T-cell (primary cell): ENCODE data around the gene KRTAP4-8. TPM values are rescaled to one million over a fixed set of nuclear protein-coding genes. Genes with fewer than 3 reads are reported as not detected.
"Not testable (repeated sequence)": the region's sequence is repeated elsewhere in the genome, so short reads cannot be mapped to it uniquely, and the experiment has no call there.

Source experiments
- ATAC-seq, 4 experiments: fragments of 200-7000 bp in 3 of 4; fragments of 150-1000 bp in 1 of 4; cut with Tn5 transposase; replicated peaks in 1 of 4; 1 replicate in 3 of 4; 2 replicates in 1 of 4; pipeline ENCODE4 v1.10.0; 2021; ENCODE audit warnings: moderate library complexity in 3 of 4, mild to moderate bottlenecking in 2 of 4, moderate number of reproducible peaks in 1 of 4
- CTCF ChIA-PET, 2 donors: fragments of 300-600 bp; sonication (Branson Sonifier 250); formaldehyde crosslinking; loops; one replicate each; lab custom pipeline; 2022; ENCODE audit warnings: antibody characterized with exemption in 2 of 2; lab: Charles Lee
- POLR2A ChIA-PET, 2 donors: fragments of 300-600 bp; sonication (Branson Sonifier 250); formaldehyde crosslinking; loops; one replicate each; lab custom pipeline; 2022; ENCODE audit warnings: antibody characterized with exemption in 2 of 2; lab: Charles Lee
- DNase-seq, 35 experiments: peaks; one replicate each; pipeline versions ENCODE4 v3.0.0 to v3.0.0-alpha.2; 2013 to 2023
- H3K27ac ChIP-seq: one replicate; pipeline ENCODE4 v1.5.1; 2013; ENCODE audit warnings: low read length
- H3K27me3 ChIP-seq, 2 experiments: replicated peaks in 1 of 2; 1 replicate in 1 of 2; 2 replicates in 1 of 2; pipeline versions ENCODE4 v1.6.1 to v1.7.0; 2013; ENCODE audit warnings: low read length in 1 of 2, mixed read lengths in 1 of 2; ENCODE audit not compliant: control insufficient read depth in 2 of 2, insufficient read depth in 2 of 2; ENCODE audit errors: extremely low read depth in 1 of 2
- H3K36me3 ChIP-seq, 2 donors: 1 replicate in 1 of 2; 2 replicates in 1 of 2; pipeline versions ENCODE4 v1.6.1 to v1.7.0; 2013; ENCODE audit warnings: low read length in 1 of 2; ENCODE audit not compliant: control insufficient read depth in 2 of 2, insufficient read depth in 1 of 2; ENCODE audit errors: extremely low read depth in 1 of 2
- H3K4me1 ChIP-seq, 2 experiments: 1 replicate in 1 of 2; 2 replicates in 1 of 2; pipeline versions ENCODE4 v1.6.1 to v1.7.0; 2013; ENCODE audit warnings: low read length in 2 of 2, mixed read lengths in 1 of 2; ENCODE audit not compliant: insufficient read depth in 2 of 2, control insufficient read depth in 1 of 2; ENCODE audit errors: extremely low read depth in 1 of 2
- H3K4me3 ChIP-seq, 2 donors: 1 replicate in 1 of 2; 2 replicates in 1 of 2; pipeline versions ENCODE4 v1.5.1 to v1.7.0; 2013; ENCODE audit warnings: mild to moderate bottlenecking in 2 of 2, low read length in 1 of 2, moderate library complexity in 1 of 2; ENCODE audit not compliant: control insufficient read depth in 1 of 2; ENCODE audit errors: extremely low read depth in 1 of 2
- H3K9me3 ChIP-seq: 2 replicates; pipeline ENCODE4 v1.7.0; 2013
- H3K27ac Mint-ChIP-seq, 2 donors: one replicate each; pipeline ENCODE4 v1.8.0; 2020 to 2021; ENCODE audit warnings: mild to moderate bottlenecking in 2 of 2, mixed read lengths in 2 of 2
- H3K27me3 Mint-ChIP-seq, 2 donors: one replicate each; pipeline ENCODE4 v1.8.0; 2021 to 2022; ENCODE audit warnings: mixed read lengths in 2 of 2
- H3K36me3 Mint-ChIP-seq: one replicate; pipeline ENCODE4 v1.8.0; 2021; ENCODE audit warnings: mixed read lengths
- H3K4me1 Mint-ChIP-seq, 3 donors: one replicate each; pipeline ENCODE4 v1.8.0; 2020 to 2022; ENCODE audit warnings: mixed read lengths in 3 of 3, mild to moderate bottlenecking in 1 of 3
- H3K4me3 Mint-ChIP-seq, 3 donors: one replicate each; pipeline ENCODE4 v1.8.0; 2020 to 2022; ENCODE audit warnings: mild to moderate bottlenecking in 3 of 3, mixed read lengths in 3 of 3, moderate library complexity in 3 of 3
- H3K9me3 Mint-ChIP-seq, 3 donors: one replicate each; pipeline ENCODE4 v1.8.0; 2020 to 2022; ENCODE audit warnings: mixed read lengths in 3 of 3
- WGBS: methylation state at CpG from one replicate; pipeline ENCODE4 v1.1.5; 2013; ENCODE audit warnings: missing lambda C conversion rate; ENCODE audit not compliant: insufficient coverage; 5-methylcytosine and 5-hydroxymethylcytosine counted together
- total RNA-seq, 35 experiments: library from RNA in 6 of 35; stranded (reverse) in 6 of 35; fragments of 120-200 nt in 1 of 35; gene quantifications; one replicate each; pipeline versions ENCODE4 v1.2.1 to v1.2.4 and lab custom pipeline; 2013 to 2026

The KRTAP4-8 gene
- total RNA-seq, 5 donors from 2014 or later (not counting 1 experiment from before 2014, with no cell fraction given): not detected

DNA sequence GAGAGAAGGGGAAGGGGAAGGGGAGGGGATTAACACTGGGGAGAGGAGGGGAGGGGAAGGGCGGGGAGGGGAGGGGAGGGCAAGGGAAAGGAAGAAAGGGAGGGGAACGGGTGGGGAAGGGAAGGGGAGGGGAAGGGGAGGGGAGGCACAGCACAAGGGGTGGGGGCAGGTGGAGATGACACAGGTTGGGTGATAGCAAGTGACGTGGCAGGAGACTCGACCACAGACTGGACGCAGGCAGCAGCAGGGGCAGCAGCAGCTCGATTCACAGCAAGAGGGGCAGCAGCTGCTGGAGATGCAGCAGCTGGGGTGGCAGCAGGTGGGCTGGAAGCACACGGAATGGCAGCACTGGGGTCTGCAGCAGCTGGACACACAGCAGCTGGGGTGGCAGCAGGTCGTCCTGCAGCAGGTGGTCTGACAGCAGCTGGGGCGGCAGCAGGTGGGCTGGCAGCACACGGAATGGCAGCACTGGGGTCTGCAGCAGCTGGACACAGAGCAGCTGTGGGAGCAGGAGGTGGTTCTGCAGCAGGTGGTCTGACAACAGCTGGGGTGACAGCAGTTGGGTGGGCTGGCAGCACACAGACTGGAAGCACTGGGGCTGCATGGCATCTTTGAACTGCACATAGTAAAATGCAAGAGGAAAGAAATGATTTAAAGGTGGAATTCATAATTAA is 3.8 kb upstream of the KRTAP4-8 start, which contains the start of gene KRTAP4-16:
TSS of gene KRTAP4-16 (minus strand) at position 624 of the 674 bp plus-strand sequence. CDS start at position 624, 0 bp downstream.
- Mint-ChIP-seq H3K4me1 (peaks cover 7 to 11% (median 10%) of the 10 kb centered on the region in 3 donors), H3K36me3 (no peaks in the 10 kb centered on the region), H3K27me3 (peaks cover 11 to 12% of the 10 kb centered on the region in 2 donors), H3K27ac (no peak within 1 kb of the TSS), H3K4me3 (no peak within 1 kb of the TSS), H3K9me3 (no peaks in the 10 kb centered on the region)
- 71% methylated on average over 8 of the region's 10 CpGs for WGBS
- POLR2A ChIA-PET: no interaction called here
- Histone ChIP-seq H3K27me3 (peaks cover 0 to 9% of the 10 kb centered on the region in 2 experiments), H3K4me3 (no peak within 1 kb of the TSS), H3K4me1 (no peaks in the 10 kb centered on the region), H3K27ac (no peak within 1 kb of the TSS), H3K9me3 (no peaks in the 10 kb centered on the region), H3K36me3 (no peaks in the 10 kb centered on the region)
- ATAC-seq: no peak
- DNase-seq: no peak
- CTCF ChIA-PET: no interaction called here

DNA sequence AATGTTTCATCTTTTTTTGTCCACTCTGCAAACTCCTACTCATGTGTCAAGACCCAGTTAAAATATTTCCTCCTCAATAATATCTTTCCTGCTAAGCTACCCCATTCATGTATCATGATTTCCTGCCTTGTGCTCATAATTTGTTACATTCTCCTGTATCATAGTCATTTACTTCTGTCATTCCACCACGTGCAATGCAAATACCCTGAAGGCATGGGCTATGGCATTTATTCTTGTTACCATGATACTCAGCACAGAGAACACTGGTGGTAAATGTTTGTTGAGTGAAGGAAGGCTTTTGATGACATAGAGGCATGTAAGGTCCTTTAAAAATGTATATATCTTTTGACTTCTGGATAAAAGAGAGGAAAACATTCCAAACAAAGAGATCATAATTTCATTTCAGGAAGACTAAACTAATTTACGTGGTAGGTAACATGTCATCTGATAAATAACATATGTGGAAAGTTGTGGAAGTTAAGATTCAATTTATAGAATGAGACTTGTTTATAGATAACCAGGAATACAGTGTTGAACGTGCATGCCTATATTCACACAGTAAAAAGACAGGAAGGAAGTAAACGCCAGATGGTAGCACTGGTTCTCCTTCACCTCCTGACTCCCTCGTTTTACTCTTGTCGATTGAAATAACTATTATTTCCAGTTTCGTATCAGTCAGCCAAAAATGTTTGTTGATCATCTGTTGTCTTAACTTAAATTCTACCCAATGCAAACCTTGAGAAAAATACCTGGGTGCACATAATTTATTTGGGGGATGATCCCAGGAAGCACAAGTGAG is 1.9 kb upstream of the KRTAP4-8 start:
- H3K27ac Mint-ChIP-seq, H3K27me3 ChIP-seq, POLR2A ChIA-PET, H3K9me3 Mint-ChIP-seq, CTCF ChIA-PET, H3K27me3 Mint-ChIP-seq, H3K4me1 ChIP-seq, H3K4me3 ChIP-seq, H3K4me3 Mint-ChIP-seq, H3K36me3 ChIP-seq, H3K36me3 Mint-ChIP-seq, DNase-seq, H3K27ac ChIP-seq, H3K9me3 ChIP-seq: not testable (repeated sequence)
- peak in 3 of 4 experiments; percentile 42 to 66 (median 51) for ATAC-seq
- peaks cover 7 to 11% (median 10%) of the 10 kb centered on the region in 3 donors for H3K4me1 Mint-ChIP-seq
- WGBS: no CpG with 5 or more reads among the region's 7 CpGs

GRCh38 chr17:41098481-41098880 is 539 bp upstream of the KRTAP4-8 start:
- Mint-ChIP-seq H3K4me1 (peaks cover 7 to 11% (median 10%) of the 10 kb centered on the region in 3 donors), H3K36me3 (no peaks in the 10 kb centered on the region), H3K27ac (no peak overlapping the region), H3K9me3 (no peaks in the 10 kb centered on the region), H3K4me3 (no peak overlapping the region), H3K27me3 (peaks cover 6 to 13% of the 10 kb centered on the region in 2 donors)
- WGBS: no CpG with 5 or more reads among the region's 6 CpGs
- no peaks in the 10 kb centered on the region for H3K36me3 ChIP-seq
- ATAC-seq (no peak), DNase-seq (no peak)
- H3K27me3 ChIP-seq: peaks cover 0 to 14% of the 10 kb centered on the region in 2 experiments
- no peak overlapping the region for H3K4me3 ChIP-seq
- ChIA-PET POLR2A (no interaction called here), CTCF (interaction anchor here in 1 of 2 donors (0.7 kb wide), 1 partner anchor 298 kb away, joined by 4 read pairs; no protein-coding TSS in a partner anchor)
- no peaks in the 10 kb centered on the region for H3K9me3 ChIP-seq
- no peak overlapping the region for H3K27ac ChIP-seq
- no peaks in the 10 kb centered on the region for H3K4me1 ChIP-seq

- Histone ChIP-seq H3K36me3 (no peaks in the 10 kb centered on the region), H3K4me3 (no peak overlapping the region), H3K27me3 (peaks cover 0 to 12% of the 10 kb centered on the region in 2 experiments), H3K9me3 (no peaks in the 10 kb centered on the region), H3K27ac (no peak overlapping the region), H3K4me1 (no peaks in the 10 kb centered on the region)
- peaks cover 7 to 11% (median 10%) of the 10 kb centered on the region in 3 donors for H3K4me1 Mint-ChIP-seq
- 96% methylated on average over 3 of the region's 7 CpGs for WGBS
- CTCF ChIA-PET: no interaction called here
- H3K27ac Mint-ChIP-seq: peak overlapping the region in 1 of 2 donors; percentile 65
- no peak overlapping the region for H3K4me3 Mint-ChIP-seq
- no peak for DNase-seq
- ATAC-seq: no peak
- H3K27me3 Mint-ChIP-seq: peaks cover 6 to 13% of the 10 kb centered on the region in 2 donors
- peaks cover 0 to 6% (median 4%) of the 10 kb centered on the region in 3 donors for H3K9me3 Mint-ChIP-seq
- POLR2A ChIA-PET: no interaction called here
- no peaks in the 10 kb centered on the region for H3K36me3 Mint-ChIP-seq
These were observed 1.9 kb downstream of the KRTAP4-8 start for GRCh38 chr17:41096055-41096454.

GRCh38 chr17:41088760-41089352 is 9.1 kb downstream of the KRTAP4-8 start:
- ATAC-seq, H3K27ac Mint-ChIP-seq, H3K9me3 ChIP-seq, H3K4me1 Mint-ChIP-seq, CTCF ChIA-PET, H3K27ac ChIP-seq, POLR2A ChIA-PET, DNase-seq, H3K4me3 Mint-ChIP-seq, H3K36me3 ChIP-seq, H3K27me3 ChIP-seq, H3K9me3 Mint-ChIP-seq, H3K36me3 Mint-ChIP-seq, H3K4me3 ChIP-seq, H3K27me3 Mint-ChIP-seq, H3K4me1 ChIP-seq: not testable (repeated sequence)
- 0% methylated on average over 1 of the region's 4 CpGs for WGBS

GRCh38 chr17:41084100-41084856 is 13.7 kb downstream of the KRTAP4-8 start, which contains the start of gene KRTAP4-7:
KRTAP4-7 (plus strand) TSS chr17:41084150; CDS start chr17:41084207, 57 bp downstream.
- H3K27me3 ChIP-seq, ATAC-seq, H3K27ac ChIP-seq, H3K36me3 Mint-ChIP-seq, H3K4me3 ChIP-seq, H3K4me1 Mint-ChIP-seq, POLR2A ChIA-PET, H3K4me1 ChIP-seq, DNase-seq, H3K4me3 Mint-ChIP-seq, H3K9me3 Mint-ChIP-seq, H3K9me3 ChIP-seq, H3K36me3 ChIP-seq: not testable (repeated sequence)
- CTCF ChIA-PET: interaction anchor here (0.6 kb wide), 2 partner anchors 59 to 163 kb away, joined by 3 read pairs; no protein-coding TSS in a partner anchor
- Mint-ChIP-seq H3K27me3 (peaks cover 7 to 17% of the 10 kb centered on the region in 2 donors), H3K27ac (peak within 1 kb of the TSS in 1 of 2 donors; percentile 66)
- WGBS: 84% methylated on average over 10 of the region's 14 CpGs
